Measurements from ENCODE around the gene ZNF346. TPM values are rescaled to one million over a fixed set of nuclear protein-coding genes. Genes with fewer than 3 reads are reported as not detected.

Gene ZNF346
- total RNA-seq, 2 donors from 2014 or later, result 14.9 to 18.4 TPM

DNA sequence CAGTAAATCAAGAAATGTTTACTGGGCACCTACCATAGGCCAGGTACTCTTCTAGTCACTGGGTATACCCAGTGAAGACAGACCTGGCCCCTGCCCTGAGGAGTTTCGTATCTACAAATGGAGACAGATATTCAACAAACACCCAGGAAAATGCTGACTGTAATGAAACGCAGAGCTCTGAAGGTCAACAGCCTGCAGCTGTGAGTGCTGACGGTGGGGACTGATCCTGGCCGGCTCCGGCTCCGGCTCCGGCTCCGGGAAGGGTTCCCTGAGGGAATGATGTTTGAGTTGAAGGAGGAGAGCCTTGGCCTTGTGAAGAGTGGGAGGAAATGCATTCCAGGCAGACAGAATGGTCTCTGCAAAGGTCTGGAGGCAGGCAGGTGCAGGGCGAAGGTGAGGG, 87.3 kb downstream of the ZNF346 start:
- H3K9me3 ChIP-seq (ENCODE audit: control insufficient read depth, low read length, poor library complexity, severe bottlenecking), result no peaks in the 10 kb centered on the region
- no peak for DNase-seq
- no peak for ATAC-seq
- H3K36me3 Mint-ChIP-seq (ENCODE audit: low read depth), result no peaks in the 10 kb centered on the region
- H3K4me3 Mint-ChIP-seq, result no peak overlapping the region
- H3K27ac Mint-ChIP-seq, result no peak overlapping the region
- peaks cover 9% of the 10 kb centered on the region for H3K27me3 Mint-ChIP-seq
- peaks cover 6% of the 10 kb centered on the region for H3K4me1 Mint-ChIP-seq

DNA sequence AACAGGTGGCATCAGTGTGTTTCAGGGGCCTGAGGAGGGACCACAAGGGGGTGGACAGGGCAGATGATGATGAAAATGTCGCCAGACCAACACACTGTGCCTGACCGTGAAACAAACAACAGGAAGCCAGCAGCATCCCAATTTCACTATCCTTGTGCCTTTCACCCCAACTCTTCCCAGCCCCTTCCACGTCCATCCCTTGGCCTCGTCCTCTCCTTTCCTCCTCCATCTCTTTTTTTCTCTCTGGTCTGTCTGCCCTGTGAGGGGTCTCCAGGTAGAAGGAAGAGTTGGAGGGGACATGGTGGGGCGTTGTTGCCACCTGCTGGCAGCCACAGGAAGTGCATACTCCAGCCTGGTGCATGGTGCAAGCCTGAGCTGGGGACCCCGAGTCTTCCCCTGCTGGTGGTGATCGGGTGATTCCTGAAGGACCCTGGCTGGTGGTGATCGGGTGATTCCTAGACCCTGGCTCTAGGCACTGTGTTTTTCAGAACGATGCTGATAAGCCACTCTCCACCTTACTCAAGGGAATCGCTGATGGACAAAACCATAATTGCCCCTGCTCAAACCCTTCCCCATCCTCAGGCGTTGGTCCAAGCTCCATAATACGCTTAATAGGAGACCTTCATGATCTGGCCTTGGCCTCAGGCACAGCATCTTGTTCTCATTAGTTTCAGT, 89.4 kb downstream of the ZNF346 start:
- no peaks in the 10 kb centered on the region for H3K9me3 ChIP-seq (ENCODE audit: control insufficient read depth, low read length, poor library complexity, severe bottlenecking)
- Mint-ChIP-seq H3K4me3 (peak overlapping the region; percentile 70), H3K27me3 (peaks cover 4% of the 10 kb centered on the region), H3K36me3 (ENCODE audit: low read depth) (no peaks in the 10 kb centered on the region), H3K4me1 (peaks cover 14% of the 10 kb centered on the region), H3K27ac (no peak overlapping the region)
- peak; percentile 50 for ATAC-seq
- DNase-seq, result peak; percentile 37 to 48 (median 46)

DNA sequence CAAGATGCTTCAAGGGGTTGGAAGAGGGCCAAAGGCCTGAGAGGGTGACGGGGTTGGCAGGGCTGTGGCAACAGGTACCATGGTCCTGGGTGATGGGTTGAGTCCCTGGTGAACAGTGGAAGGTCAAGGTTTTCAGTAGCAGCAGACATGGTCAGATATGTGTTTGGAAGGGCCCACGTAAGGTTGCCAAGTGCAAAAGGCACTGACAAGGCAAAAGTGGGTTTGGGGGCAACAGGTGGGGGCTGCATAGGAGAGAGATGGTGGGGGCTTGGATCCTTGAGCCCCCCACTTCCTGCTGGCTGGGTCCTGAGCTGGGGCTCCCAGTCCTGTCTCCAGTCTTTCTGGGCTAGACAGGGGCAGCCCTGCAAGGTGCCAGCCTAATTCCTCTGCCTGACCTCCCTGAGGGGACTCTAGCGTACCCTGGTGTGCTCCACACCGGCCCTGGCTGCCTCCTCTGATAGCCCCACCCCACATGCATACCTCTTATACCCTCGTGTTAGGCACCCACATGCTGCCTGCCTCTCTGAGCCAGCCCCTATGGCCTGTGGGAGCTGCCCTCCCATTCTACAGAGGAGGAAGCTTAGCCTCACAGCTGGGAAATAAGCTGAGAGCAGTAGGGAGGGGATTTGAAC, 90.2 kb downstream of the ZNF346 start:
- Mint-ChIP-seq H3K27me3 (peaks cover under 1% of the 10 kb centered on the region), H3K4me1 (peaks cover 21% of the 10 kb centered on the region), H3K4me3 (no peak overlapping the region), H3K36me3 (ENCODE audit: low read depth) (no peaks in the 10 kb centered on the region), H3K27ac (no peak overlapping the region)
- H3K9me3 ChIP-seq (ENCODE audit: control insufficient read depth, low read length, poor library complexity, severe bottlenecking), result no peaks in the 10 kb centered on the region
- ATAC-seq, result no peak
- DNase-seq, result no peak

DNA sequence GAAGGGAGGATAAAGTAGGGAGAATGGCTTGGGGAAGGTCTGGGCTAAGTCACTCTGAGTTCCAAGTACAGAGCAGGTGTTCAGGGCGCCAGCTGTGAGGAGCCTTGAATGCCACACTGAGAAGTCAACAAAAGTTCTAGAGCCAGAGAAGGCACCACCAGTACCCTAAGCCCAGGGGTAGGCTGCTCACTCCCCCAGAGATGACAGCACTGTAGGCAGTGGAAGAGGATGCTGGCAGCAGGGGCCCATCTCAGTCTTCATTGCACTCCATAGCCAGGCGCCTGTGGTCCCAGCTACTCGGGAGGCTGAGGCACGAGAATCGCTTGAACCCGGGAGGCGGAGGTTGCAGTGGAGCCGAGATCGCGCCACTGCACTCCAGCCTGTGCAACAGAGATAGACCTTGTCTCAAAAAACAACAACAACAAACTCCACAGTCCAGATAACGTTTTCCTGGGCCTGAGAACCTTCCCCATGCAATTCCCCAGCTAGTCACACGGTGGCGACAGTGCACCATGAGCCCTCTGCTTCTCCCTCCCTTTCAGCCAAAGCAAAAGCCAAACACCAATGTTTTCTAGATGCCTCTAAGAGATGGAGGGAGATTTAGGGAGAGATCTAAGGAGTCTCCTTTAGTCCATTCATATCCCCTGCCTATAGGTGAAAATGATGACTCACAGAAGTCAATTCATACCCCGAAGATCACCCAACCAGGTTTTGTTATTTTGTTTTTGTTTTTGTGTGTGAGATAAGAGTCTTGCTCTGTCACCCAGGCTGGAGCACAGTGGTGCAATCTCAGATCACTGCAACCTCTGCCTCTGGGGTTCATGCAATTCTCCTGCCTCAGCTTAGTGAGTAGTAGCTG, 91.3 kb downstream of the ZNF346 start:
- ATAC-seq (peak; percentile 60), DNase-seq (peak; percentile 51 to 76 (median 63))
- no peak overlapping the region for H3K27ac Mint-ChIP-seq
- H3K4me3 Mint-ChIP-seq, result no peak overlapping the region
- peaks cover 24% of the 10 kb centered on the region for H3K4me1 Mint-ChIP-seq
- no peaks in the 10 kb centered on the region for H3K36me3 Mint-ChIP-seq (ENCODE audit: low read depth)
- H3K9me3 ChIP-seq (ENCODE audit: control insufficient read depth, low read length, poor library complexity, severe bottlenecking), result no peaks in the 10 kb centered on the region
- no peaks in the 10 kb centered on the region for H3K27me3 Mint-ChIP-seq

DNA sequence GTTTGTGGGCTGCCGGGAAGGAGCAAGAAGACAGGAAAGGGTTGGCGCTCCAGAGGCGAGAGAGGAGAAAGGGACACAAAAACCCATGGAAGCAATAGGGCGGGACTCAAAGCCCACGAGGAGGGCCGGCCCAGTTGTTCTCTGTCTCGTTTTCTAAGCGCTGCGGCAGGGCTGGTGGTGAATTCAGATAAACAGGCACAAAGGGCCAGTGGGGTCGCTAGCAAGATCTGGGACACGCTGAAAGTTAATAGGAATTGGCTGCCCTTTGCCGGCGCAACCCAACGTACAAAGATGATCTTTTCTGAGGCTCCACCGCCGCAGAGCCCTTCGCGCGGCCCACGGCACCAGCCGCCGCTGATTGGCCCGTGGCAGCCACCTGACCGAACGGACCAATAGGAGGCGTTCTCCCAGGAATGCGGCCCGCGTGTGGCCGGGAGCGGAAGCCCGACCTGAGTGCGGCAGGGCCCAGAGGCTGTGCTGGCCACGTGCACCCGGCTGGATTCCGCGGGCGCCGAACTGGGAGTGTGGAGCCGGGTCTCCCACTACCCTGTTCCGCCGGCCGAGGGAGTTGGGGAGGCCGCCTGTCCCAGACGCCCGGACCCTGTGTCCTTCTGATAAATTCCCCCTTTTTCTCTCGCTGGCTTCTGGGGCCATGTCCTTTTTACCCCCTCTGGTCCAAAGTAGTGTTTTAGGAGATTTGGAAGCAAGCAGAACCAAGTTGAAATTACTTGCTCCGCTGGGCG, 94.3 kb downstream of the ZNF346 start:
- Mint-ChIP-seq H3K4me1 (peaks cover 23% of the 10 kb centered on the region), H3K36me3 (ENCODE audit: low read depth) (no peaks in the 10 kb centered on the region), H3K4me3 (peak overlapping the region; percentile 86), H3K27ac (peak overlapping the region; percentile 87), H3K27me3 (no peaks in the 10 kb centered on the region)
- no peaks in the 10 kb centered on the region for H3K9me3 ChIP-seq (ENCODE audit: control insufficient read depth, low read length, poor library complexity, severe bottlenecking)
- DNase-seq (peak; percentile 72 to 77 (median 75)), ATAC-seq (peak; percentile 99)

DNA sequence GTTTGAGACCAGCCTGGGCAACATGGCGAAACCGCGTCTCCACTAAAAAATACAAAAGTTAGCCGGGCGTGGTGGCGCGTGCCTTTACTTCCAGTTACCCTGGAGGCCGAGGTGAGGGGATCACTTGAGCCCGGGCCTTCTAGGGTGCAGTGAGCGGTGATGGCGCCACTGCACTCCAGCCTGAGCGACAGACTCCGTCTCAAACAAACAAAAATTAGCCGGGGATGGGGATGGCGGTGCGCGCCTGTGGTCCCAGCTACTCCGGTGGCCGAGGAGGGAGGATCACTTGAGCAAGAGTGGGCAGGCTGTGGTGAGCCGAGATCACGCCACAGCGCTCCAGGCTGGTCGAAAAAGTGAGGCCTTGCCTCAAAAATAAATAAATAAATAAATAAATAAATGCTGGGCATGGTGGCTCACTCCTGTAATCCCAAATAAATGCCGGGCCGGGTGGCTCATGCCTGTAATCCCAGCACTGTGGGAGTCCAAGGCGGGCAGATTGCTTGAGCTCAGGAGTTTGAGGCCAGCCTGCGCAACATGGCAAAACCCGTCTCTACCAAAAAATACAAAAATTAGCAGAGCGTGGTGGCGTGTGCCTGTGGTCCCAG, 95.0 kb downstream of the ZNF346 start:
- H3K27ac Mint-ChIP-seq, result peak overlapping the region; percentile 87
- peak overlapping the region; percentile 86 for H3K4me3 Mint-ChIP-seq
- no peaks in the 10 kb centered on the region for H3K36me3 Mint-ChIP-seq (ENCODE audit: low read depth)
- H3K4me1 Mint-ChIP-seq, result peaks cover 21% of the 10 kb centered on the region
- ATAC-seq (no peak), DNase-seq (no peak)
- no peaks in the 10 kb centered on the region for H3K9me3 ChIP-seq (ENCODE audit: control insufficient read depth, low read length, poor library complexity, severe bottlenecking)
- H3K27me3 Mint-ChIP-seq, result no peaks in the 10 kb centered on the region

DNA sequence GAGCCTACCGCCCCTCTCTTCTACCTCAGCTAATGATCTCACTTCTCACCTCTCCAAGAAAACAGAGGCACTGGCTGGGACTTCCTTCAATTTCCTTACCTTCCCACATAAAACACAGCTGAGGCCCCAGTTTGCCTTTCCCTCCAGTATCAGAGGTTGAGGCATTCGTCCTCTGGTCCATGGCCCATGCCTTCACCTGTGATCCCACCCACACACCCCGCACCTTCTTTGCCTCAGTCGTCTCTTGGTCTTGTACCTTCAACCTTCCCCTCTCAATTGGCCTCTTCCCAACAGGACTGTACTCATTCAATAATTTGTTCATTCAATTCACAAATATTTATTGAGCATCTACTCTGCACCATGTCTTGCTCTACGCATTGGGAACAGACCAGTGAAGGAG, 100.1 kb downstream of the ZNF346 start:
- Mint-ChIP-seq H3K4me3 (no peak overlapping the region), H3K27ac (no peak overlapping the region), H3K4me1 (peaks cover 8% of the 10 kb centered on the region), H3K27me3 (no peaks in the 10 kb centered on the region), H3K36me3 (ENCODE audit: low read depth) (no peaks in the 10 kb centered on the region)
- no peak for DNase-seq
- no peaks in the 10 kb centered on the region for H3K9me3 ChIP-seq (ENCODE audit: control insufficient read depth, low read length, poor library complexity, severe bottlenecking)
- ATAC-seq, result no peak

DNA sequence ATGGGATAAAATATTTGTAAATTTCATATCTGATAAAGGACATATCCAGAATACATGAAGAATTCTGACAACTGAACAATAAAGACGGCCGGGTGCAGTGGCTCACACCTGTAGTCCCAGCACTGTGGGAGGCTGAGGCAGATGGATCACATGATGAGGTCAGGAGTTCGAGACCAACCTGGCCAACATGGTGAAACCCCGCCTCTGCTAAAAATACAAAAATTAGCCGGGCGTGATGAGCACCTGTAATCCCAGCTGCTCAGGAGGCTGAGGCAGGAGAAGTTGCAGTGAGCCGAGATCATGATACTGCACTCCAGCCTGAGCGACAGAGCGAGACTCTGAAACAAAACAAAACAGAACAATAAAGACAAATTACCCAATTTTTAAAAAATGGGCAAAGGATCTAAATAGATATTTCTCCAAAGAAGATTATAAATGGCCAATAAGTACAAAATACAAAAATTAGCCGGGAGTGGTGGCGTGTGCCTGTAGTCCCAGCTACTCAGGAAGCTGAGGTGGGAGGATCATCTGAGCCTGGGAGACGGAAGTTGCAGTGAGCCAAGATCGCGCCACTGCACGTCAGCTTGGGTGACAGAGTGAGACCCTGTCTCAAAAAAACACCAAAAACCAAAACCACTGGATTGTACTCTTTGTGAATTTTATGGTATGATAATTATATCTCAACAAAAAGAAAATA, 101.4 kb downstream of the ZNF346 start:
- H3K27ac Mint-ChIP-seq, result peak overlapping the region; percentile 14
- no peaks in the 10 kb centered on the region for H3K9me3 ChIP-seq (ENCODE audit: control insufficient read depth, low read length, poor library complexity, severe bottlenecking)
- ATAC-seq (no peak), DNase-seq (no peak)
- H3K36me3 Mint-ChIP-seq (ENCODE audit: low read depth), result no peaks in the 10 kb centered on the region
- H3K4me3 Mint-ChIP-seq, result peak overlapping the region; percentile 56
- H3K4me1 Mint-ChIP-seq, result peaks cover 15% of the 10 kb centered on the region
- no peaks in the 10 kb centered on the region for H3K27me3 Mint-ChIP-seq

DNA sequence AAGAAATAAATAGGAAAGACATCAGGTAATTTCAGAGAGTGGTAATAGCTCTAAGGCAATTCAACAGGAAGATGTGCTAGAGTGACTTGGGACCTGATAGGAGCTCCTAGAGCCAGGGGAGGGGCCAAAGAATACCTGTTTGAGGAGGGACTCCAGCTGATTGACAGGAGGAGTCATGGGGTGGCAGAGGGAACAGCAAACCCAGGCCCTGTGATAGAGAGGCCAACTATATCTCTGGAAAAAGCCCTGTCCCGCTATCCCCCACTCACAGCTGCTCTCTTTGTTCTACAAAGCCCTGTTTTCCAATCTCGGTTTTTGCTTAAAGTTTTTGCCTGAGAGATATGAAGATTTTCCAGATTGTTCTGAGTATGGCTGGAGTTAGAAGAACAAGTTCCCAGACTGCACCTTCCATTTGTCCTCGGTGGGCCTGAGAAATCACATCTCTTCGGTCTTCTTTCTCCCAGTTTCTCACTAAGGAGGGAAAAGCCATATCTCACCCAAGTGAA, 102.0 kb downstream of the ZNF346 start:
- H3K36me3 Mint-ChIP-seq (ENCODE audit: low read depth), result no peaks in the 10 kb centered on the region
- H3K27me3 Mint-ChIP-seq, result no peaks in the 10 kb centered on the region
- DNase-seq (no peak), ATAC-seq (peak; percentile 58)
- peaks cover 21% of the 10 kb centered on the region for H3K4me1 Mint-ChIP-seq
- no peaks in the 10 kb centered on the region for H3K9me3 ChIP-seq (ENCODE audit: control insufficient read depth, low read length, poor library complexity, severe bottlenecking)
- no peak overlapping the region for H3K4me3 Mint-ChIP-seq
- H3K27ac Mint-ChIP-seq, result peak overlapping the region; percentile 14

DNA sequence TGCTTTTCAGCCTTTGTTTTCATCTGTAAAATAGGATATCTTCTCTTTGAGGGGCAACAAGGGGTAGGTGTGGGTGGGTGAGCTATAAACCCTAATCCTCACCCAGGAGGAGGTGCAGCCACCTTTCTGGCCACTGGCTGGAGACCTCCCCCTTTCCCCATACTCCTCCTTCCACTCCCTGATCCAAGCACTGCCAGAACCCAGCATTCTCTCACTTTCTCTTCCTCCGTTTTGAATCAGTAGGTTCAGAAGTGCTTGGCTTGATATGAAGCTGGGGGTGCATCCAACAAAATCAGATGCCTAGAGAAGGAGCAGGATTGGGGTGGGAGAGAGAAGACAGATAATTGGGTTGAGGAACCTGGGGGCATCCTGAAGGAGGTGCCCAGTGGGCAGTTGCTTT, 104.3 kb downstream of the ZNF346 start:
- no peak overlapping the region for H3K4me3 Mint-ChIP-seq
- H3K9me3 ChIP-seq (ENCODE audit: control insufficient read depth, low read length, poor library complexity, severe bottlenecking), result no peaks in the 10 kb centered on the region
- H3K36me3 Mint-ChIP-seq (ENCODE audit: low read depth), result no peaks in the 10 kb centered on the region
- DNase-seq (no peak), ATAC-seq (no peak)
- H3K27me3 Mint-ChIP-seq, result no peaks in the 10 kb centered on the region
- H3K27ac Mint-ChIP-seq, result no peak overlapping the region
- peaks cover 38% of the 10 kb centered on the region for H3K4me1 Mint-ChIP-seq

DNA sequence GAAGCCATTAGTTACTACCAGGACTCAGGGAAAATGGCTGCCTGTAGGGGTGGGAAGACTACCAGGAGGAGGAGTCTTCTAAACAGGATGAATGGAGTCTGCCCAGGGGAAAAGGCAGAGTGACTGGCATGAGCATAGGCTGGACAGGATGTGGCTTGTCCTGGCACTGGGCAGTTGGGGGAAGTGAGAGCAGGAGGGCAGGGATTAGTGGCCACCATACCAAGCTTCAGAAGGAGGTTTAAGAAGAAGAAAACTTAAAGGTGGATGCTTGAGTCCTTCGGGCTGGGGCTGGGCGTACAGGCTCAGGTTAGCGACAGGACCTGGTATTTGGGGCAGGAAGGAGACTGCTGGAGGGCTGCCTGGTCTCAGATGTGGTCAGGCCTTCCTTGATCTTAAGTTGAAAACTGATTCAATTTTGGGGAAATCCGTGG, 106.1 kb downstream of the ZNF346 start:
- no peaks in the 10 kb centered on the region for H3K9me3 ChIP-seq (ENCODE audit: control insufficient read depth, low read length, poor library complexity, severe bottlenecking)
- Mint-ChIP-seq H3K36me3 (ENCODE audit: low read depth) (no peaks in the 10 kb centered on the region), H3K27me3 (no peaks in the 10 kb centered on the region), H3K4me1 (peaks cover 38% of the 10 kb centered on the region), H3K27ac (peak overlapping the region; percentile 89), H3K4me3 (peak overlapping the region; percentile 82)
- DNase-seq, result peak in 1 of 3 donors; percentile 29
- peak; percentile 20 for ATAC-seq

Measured in T-helper 17 cell (primary cell).